K562 (cell line): ENCODE data around the gene PLEKHA6. TPM values are rescaled to one million over a fixed set of nuclear protein-coding genes. Genes with fewer than 3 reads are reported as not detected.

Experiments used
- BCOR ChIP-seq: fragments of 450-650 bp; IDR thresholded peaks from 2 replicates; pipeline ENCODE4 v1.6.1; 2016
- CBX3 ChIP-seq, 2 experiments: IDR thresholded peaks; 1 replicate in 1 of 2; 2 replicates in 1 of 2; pipeline ENCODE4 v1.6.1; 2012; ENCODE audit warnings: inconsistent platforms in 2 of 2, low read length in 2 of 2, borderline replicate concordance in 1 of 2, control low read depth in 1 of 2
- CREB3 ChIP-seq: fragments of 450-650 bp; conservative IDR thresholded peaks from 2 replicates; pipeline ENCODE4 v1.6.1; 2016; ENCODE audit warnings: missing genetic modification characterization, low read depth, mild to moderate bottlenecking, missing compliant biosample characterization, moderate library complexity
- ETV5 ChIP-seq: sonication (generic); formaldehyde crosslinking; IDR thresholded peaks from 2 replicates; pipeline ENCODE4 v1.4.0; 2020; ENCODE audit warnings: low read depth, mild to moderate bottlenecking, missing genetic modification reagents
- HDAC1 ChIP-seq, 2 experiments: fragments of 450-650 bp; IDR thresholded peaks; 2 replicates each; pipeline ENCODE4 v1.6.1; 2016 to 2017; ENCODE audit warnings: inconsistent platforms in 1 of 2, mild to moderate bottlenecking in 1 of 2, moderate library complexity in 1 of 2
- HDAC3 ChIP-seq: fragments of 450-650 bp; IDR thresholded peaks from 2 replicates; pipeline ENCODE4 v1.6.1; 2018; ENCODE audit warnings: borderline replicate concordance, mild to moderate bottlenecking, moderate library complexity; ENCODE audit not compliant: partially characterized antibody
- HLTF ChIP-seq: fragments of 450-650 bp; IDR thresholded peaks from 2 replicates; pipeline ENCODE4 v1.6.1; 2016
- HSF4 ChIP-seq: fragments of 250-450 bp; sonication (Bioruptor Pico); IDR thresholded peaks from 2 replicates; pipeline ENCODE4 v2.1.2; 2022; ENCODE audit warnings: mild to moderate bottlenecking, moderate library complexity, borderline replicate concordance
- MAX ChIP-seq: sonication (generic); formaldehyde crosslinking; IDR thresholded peaks from 2 replicates; pipeline ENCODE4 v1.9.0; 2022; ENCODE audit warnings: mild to moderate bottlenecking, missing genetic modification reagents
- NFIC ChIP-seq: fragments of 450-650 bp; IDR thresholded peaks from 2 replicates; pipeline ENCODE4 v1.6.1; 2017; ENCODE audit warnings: mild to moderate bottlenecking, inconsistent platforms
- NR2C2 ChIP-seq, 2 experiments: fragments of 200-800 bp in 1 of 2; sonication (Bioruptor generic) in 1 of 2; sonication (generic) in 1 of 2; formaldehyde crosslinking in 1 of 2; IDR thresholded peaks; 2 replicates each; pipeline versions ENCODE4 v1.6.1 to v1.8.0; 2016 to 2022; ENCODE audit warnings: mild to moderate bottlenecking in 1 of 2, missing compliant biosample characterization in 1 of 2, missing genetic modification characterization in 1 of 2, missing genetic modification reagents in 1 of 2
- NR2F6 ChIP-seq: fragments of 450-650 bp; formaldehyde crosslinking; IDR thresholded peaks from 2 replicates; pipeline ENCODE4 v1.4.0; 2020; ENCODE audit warnings: mild to moderate bottlenecking
- SMARCA5 ChIP-seq: fragments of 450-650 bp; IDR thresholded peaks from 2 replicates; pipeline ENCODE4 v1.6.1; 2016
- SMARCE1 ChIP-seq: fragments of 450-650 bp; IDR thresholded peaks from 2 replicates; pipeline ENCODE4 v1.7.1; 2016; ENCODE audit warnings: mild to moderate bottlenecking
- SUPT5H ChIP-seq: fragments of 450-650 bp; IDR thresholded peaks from 2 replicates; pipeline ENCODE4 v1.6.1; 2016
- TFAP4 ChIP-seq: sonication (generic); formaldehyde crosslinking; IDR thresholded peaks from 2 replicates; pipeline ENCODE4 v1.8.0; 2022; ENCODE audit warnings: missing genetic modification reagents, mild to moderate bottlenecking, moderate library complexity, borderline replicate concordance
- TRIM24 ChIP-seq, 2 experiments: fragments of 450-650 bp; IDR thresholded peaks; 2 replicates each; pipeline ENCODE4 v1.6.1; 2016
- TRIM28 ChIP-seq: fragments of 450-650 bp; IDR thresholded peaks from 2 replicates; pipeline ENCODE4 v1.6.1; 2017
- TSC22D4 ChIP-seq: fragments of 450-650 bp; IDR thresholded peaks from 2 replicates; pipeline ENCODE4 v1.6.1; 2016; ENCODE audit warnings: missing genetic modification characterization, missing biosample characterization, control low read depth
- U2AF2 ChIP-seq: fragments of 200-400 bp; formaldehyde crosslinking; optimal IDR thresholded peaks from 2 replicates; pipeline ENCODE3; 2017; ENCODE audit warnings: low read depth, mild to moderate bottlenecking, low read length
- ZBTB2 ChIP-seq: fragments of 450-650 bp; IDR thresholded peaks from 2 replicates; pipeline ENCODE4 v1.6.1; 2016; ENCODE audit warnings: antibody characterized with exemption
- ZC3H11A ChIP-seq: IDR thresholded peaks from 2 replicates; pipeline ENCODE4 v1.6.1; 2012; ENCODE audit warnings: low read depth, low read length, improper control_type of control experiment
- ZNF280A ChIP-seq: fragments of 450-650 bp; IDR thresholded peaks from 2 replicates; pipeline ENCODE4 v1.6.1; 2018; ENCODE audit warnings: mild to moderate bottlenecking, low read depth; ENCODE audit not compliant: partially characterized antibody
- ZNF3 ChIP-seq: fragments of 250-450 bp; sonication (Bioruptor Pico); IDR thresholded peaks from 2 replicates; pipeline ENCODE4 v1.5.0; 2021; ENCODE audit warnings: mild to moderate bottlenecking, moderate library complexity
- ZNF41 ChIP-seq: fragments of 250-450 bp; sonication (Bioruptor Pico); conservative IDR thresholded peaks from 2 replicates; pipeline ENCODE4 v1.4.0; 2020; ENCODE audit warnings: mild to moderate bottlenecking
- ZNF583 ChIP-seq: fragments of 250-450 bp; sonication (Bioruptor Pico); IDR thresholded peaks from 2 replicates; pipeline ENCODE4 v1.4.0; 2020
- polyA plus RNA-seq, 8 experiments: library from polyadenylated mRNA; depleted of rRNA in 4 of 8; stranded (reverse) in 5 of 8; unstranded in 3 of 8; fragments of >200 nt; fragmentation: Nextera tagmentation in 2 of 8; fragmentation: Illumina TruSeq in 1 of 8; extraction: Ambion mirVana in 2 of 8; extraction: Trizol in 1 of 8; gene quantifications; 2 replicates each; pipeline versions ENCODE4 v1.2.1 to v1.2.3, GENCODE V29; 2011 to 2014; ENCODE audit warnings: inconsistent platforms in 1 of 8, missing spikeins in 1 of 8
- total RNA-seq, 7 experiments: library from RNA; depleted of rRNA in 6 of 7; stranded (reverse); fragments of >200 nt in 6 of 7; fragmentation: Illumina TruSeq in 2 of 7; extraction: Trizol in 2 of 7; gene quantifications; 2 replicates each; pipeline versions ENCODE4 v1.2.1 to v1.2.3, GENCODE V29; 2011 to 2021; ENCODE audit warnings: low replicate concordance in 1 of 7

PLEKHA6 gene
- total and polyA plus RNA-seq, 9 of the 15 experiments (the other 6 are each of a cell fraction or from before 2014, with no cell fraction given) = under 0.01 to 0.33 (median 0.01) TPM; not detected in 4

GRCh38 chr1:204396015-204396583 is 36.4 kb upstream of the PLEKHA6 start (continued):
- TF ChIP-seq NR2C2 (CRISPR knock-in tag; IDR thresholded peaks at IDR 0.05) (no peak), NR2C2 (tag; IDR thresholded peaks at IDR 0.05) (no peak), SMARCA5 (peak; percentile 76; the same call in 1 of the 2 replicates), HDAC1 (IDR thresholded peaks at IDR 0.05) (0 out of 4 replicates have a peak, but pooled peaks of 1 of the 2 experiments have one; percentile 25), ZC3H11A (no peak), ZNF3 (CRISPR knock-in tag) (no peak), TFAP4 (peak; percentile 59; the same call in 1 of the 2 replicates), ZBTB2 (peak; percentile 38; the same call in 1 of the 2 replicates), SMARCE1 (peak; percentile 79), HLTF (peak; percentile 70; the same call in 1 of the 2 replicates), ZNF583 (no peak), NR2F6 (no peak), ETV5 (no peak), BCOR (peak; percentile 73), CBX3 (IDR thresholded peaks at IDR 0.05; ENCODE audit: borderline replicate concordance in 1 of 2, low read length in 2 of 2) (peak in 1 of 2 experiments; percentile 85; a peak in 2 of 3 replicates), CREB3 (tag) (no peak), HDAC3 (no peak), ZNF41 (CRISPR knock-in tag) (no peak), U2AF2 (no peak), TSC22D4 (tag) (no peak), HSF4 (CRISPR knock-in tag) (no peak), MAX (CRISPR knock-in tag) (no peak), ZNF280A (peak; percentile 13), SUPT5H (peak; percentile 42; the same call in 1 of the 2 replicates), TRIM28 (peak; percentile 70), TRIM24 (IDR thresholded peaks at IDR 0.05) (peak; percentile 91 to 94), NFIC (peak; percentile 94)
